ENCODE results near the gene ST3GAL3. TPM values are rescaled to one million over a fixed set of nuclear protein-coding genes. Genes with fewer than 3 reads are reported as not detected.

The ST3GAL3 gene, protein sequence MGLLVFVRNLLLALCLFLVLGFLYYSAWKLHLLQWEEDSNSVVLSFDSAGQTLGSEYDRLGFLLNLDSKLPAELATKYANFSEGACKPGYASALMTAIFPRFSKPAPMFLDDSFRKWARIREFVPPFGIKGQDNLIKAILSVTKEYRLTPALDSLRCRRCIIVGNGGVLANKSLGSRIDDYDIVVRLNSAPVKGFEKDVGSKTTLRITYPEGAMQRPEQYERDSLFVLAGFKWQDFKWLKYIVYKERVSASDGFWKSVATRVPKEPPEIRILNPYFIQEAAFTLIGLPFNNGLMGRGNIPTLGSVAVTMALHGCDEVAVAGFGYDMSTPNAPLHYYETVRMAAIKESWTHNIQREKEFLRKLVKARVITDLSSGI
- 10 to 100 TPM; 21.9 to 23.0 TPM for total RNA-seq
- 10 to 100 TPM in 1 of 3 donors, 1 to 10 TPM in 2; 7.5 to 10.9 (median 9.9) TPM for polyA plus RNA-seq
- 4.3 to 7.9 (median 5.5) reads per million in 6 experiments for total RNA-seq

DNA sequence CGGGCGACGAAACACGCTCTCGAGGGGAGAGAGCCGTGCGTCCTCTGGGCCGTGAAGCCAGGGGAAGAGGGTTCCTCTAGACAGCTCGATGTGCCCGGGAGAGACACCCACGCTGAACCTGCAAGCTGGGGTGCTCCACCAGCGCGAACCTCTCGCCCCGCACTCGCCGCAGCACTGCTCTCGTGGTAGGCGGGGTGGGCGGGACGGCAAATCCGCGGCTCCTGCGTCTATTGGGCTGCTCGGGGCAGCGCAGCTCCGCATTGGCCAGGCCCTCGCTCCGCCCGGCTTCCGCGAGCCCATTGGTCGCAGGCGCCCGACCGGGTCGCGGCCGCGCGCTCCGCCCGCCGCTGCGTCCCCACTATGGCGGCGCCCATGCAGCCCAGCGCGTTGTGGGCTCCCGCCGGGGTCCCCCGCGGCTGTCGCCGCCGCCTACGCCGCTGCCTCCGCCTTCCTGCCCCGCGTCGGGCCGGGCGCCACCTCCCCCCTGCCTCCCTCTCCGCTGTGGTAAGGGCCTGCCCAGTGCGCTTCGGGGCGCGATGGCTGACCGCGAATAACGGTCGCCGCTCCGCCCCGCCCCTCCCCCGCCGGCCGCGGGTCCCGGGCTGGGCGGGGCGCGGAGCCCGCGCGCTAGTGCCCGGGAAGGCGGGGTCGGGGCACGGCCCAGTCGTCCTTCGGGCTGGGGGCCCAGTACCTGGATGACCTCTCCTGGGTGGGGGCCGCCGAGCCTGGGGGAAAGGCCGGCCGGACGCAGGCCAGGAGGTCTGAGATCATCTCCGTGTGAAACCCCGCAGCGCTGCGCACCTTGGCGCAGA is at the start of gene ST3GAL3:
Gene ST3GAL3, plus strand, starts transcription at position 347 of the 812 bp plus-strand sequence. CDS start 28,727 bp downstream, outside the sequence.
- POLR2A ChIA-PET, result interaction anchor here (0.8 to 2.1 kb wide), 6 partner anchors 15 to 924 kb away, joined by 3 to 10 read pairs (median 4); partner anchors contain the start of genes IPO13 and KDM4A
- Mint-ChIP-seq H3K27me3 (no peaks in the 10 kb centered on the region), H3K4me3 (peak within 1 kb of the TSS; percentile 80 to 92 (median 88)), H3K9me3 (no peaks in the 10 kb centered on the region), H3K36me3 (peaks cover 0 to 42% (median 0%) of the 10 kb centered on the region in 3 donors), H3K4me1 (peaks cover 23 to 36% (median 35%) of the 10 kb centered on the region in 4 donors), H3K27ac (peak within 1 kb of the TSS; percentile 55 to 91 (median 84))
- ATAC-seq (peak; percentile 97), DNase-seq (peak; percentile 85 to 93 (median 88))

GRCh38 chr1:43659212-43660166 is 47.8 kb upstream of the ST3GAL3 start:
- Mint-ChIP-seq H3K4me3 (no peak overlapping the region), H3K9me3 (no peaks in the 10 kb centered on the region), H3K36me3 (peaks cover 9 to 98% (median 29%) of the 10 kb centered on the region in 3 donors), H3K27me3 (no peaks in the 10 kb centered on the region), H3K27ac (no peak overlapping the region), H3K4me1 (peaks cover 2 to 18% (median 12%) of the 10 kb centered on the region in 4 donors)
- no peak for DNase-seq
- POLR2A ChIA-PET, result interaction anchor here (1.2 kb wide), 1 partner anchor 9 kb away, joined by 4 read pairs; the partner anchor contains the start of gene KDM4A
- ATAC-seq, result no peak

GRCh38 chr1:43660355-43660754 is 47.0 kb upstream of the ST3GAL3 start:
- H3K27ac Mint-ChIP-seq, result peak overlapping the region in 1 of 10 donors; percentile 59
- peaks cover 9 to 96% (median 30%) of the 10 kb centered on the region in 3 donors for H3K36me3 Mint-ChIP-seq

DNA sequence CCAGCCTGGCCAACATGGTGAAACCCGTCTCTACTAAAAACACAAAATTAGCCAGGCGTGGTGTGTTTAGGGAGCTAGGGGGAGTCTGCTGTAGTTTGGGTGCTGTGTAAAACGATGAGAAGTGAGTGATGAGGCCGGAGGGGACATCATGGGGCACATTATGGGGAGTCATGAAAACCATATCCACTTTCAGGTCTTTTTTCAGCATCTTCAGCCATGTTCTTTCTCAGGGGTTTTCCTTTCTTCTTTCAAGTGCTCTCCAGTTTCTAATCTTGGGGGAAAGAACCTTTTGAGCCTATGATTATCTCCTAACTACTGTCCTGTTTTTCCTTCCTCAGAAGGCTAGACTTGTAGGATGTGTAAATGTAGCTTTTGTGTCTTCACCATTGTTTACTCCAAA is 43.0 kb upstream of the ST3GAL3 start:
- H3K36me3 Mint-ChIP-seq, result peaks cover 9 to 97% (median 46%) of the 10 kb centered on the region in 3 donors
- no peaks in the 10 kb centered on the region for H3K9me3 Mint-ChIP-seq
- H3K4me3 Mint-ChIP-seq, result no peak overlapping the region
- DNase-seq (no peak), ATAC-seq (no peak)
- H3K4me1 Mint-ChIP-seq, result peaks cover 2 to 17% (median 13%) of the 10 kb centered on the region in 4 donors
- POLR2A ChIA-PET, result no interaction called here
- H3K27me3 Mint-ChIP-seq, result no peaks in the 10 kb centered on the region
- H3K27ac Mint-ChIP-seq, result peak overlapping the region in 1 of 10 donors; percentile 55

More at GRCh38 chr1:43660355-43660754, 47.0 kb upstream of the ST3GAL3 start:
- DNase-seq (no peak), ATAC-seq (no peak)
- H3K27me3 Mint-ChIP-seq, result no peaks in the 10 kb centered on the region
- peaks cover 2 to 16% (median 11%) of the 10 kb centered on the region in 4 donors for H3K4me1 Mint-ChIP-seq
- H3K9me3 Mint-ChIP-seq, result no peaks in the 10 kb centered on the region
- H3K4me3 Mint-ChIP-seq, result no peak overlapping the region
- POLR2A ChIA-PET, result no interaction called here

GRCh38 chr1:43666608-43667007 is 40.7 kb upstream of the ST3GAL3 start:
- ATAC-seq (no peak), DNase-seq (no peak)
- Mint-ChIP-seq H3K27ac (no peak overlapping the region), H3K9me3 (no peaks in the 10 kb centered on the region), H3K4me3 (no peak overlapping the region), H3K36me3 (peaks cover 0 to 98% (median 45%) of the 10 kb centered on the region in 3 donors), H3K27me3 (no peaks in the 10 kb centered on the region), H3K4me1 (peaks cover 0 to 13% (median 9%) of the 10 kb centered on the region in 4 donors)
- POLR2A ChIA-PET, result no interaction called here

- ATAC-seq, result no peak
Measured at GRCh38 chr1:43668956-43669355, 38.4 kb upstream of the ST3GAL3 start.

GRCh38 chr1:43669878-43670277 is 37.5 kb upstream of the ST3GAL3 start:
- H3K27me3 Mint-ChIP-seq, result no peaks in the 10 kb centered on the region
- POLR2A ChIA-PET, result interaction anchor here (0.7 kb wide), 1 partner anchor 13 kb away, joined by 6 read pairs; no protein-coding TSS in a partner anchor
- DNase-seq (no peak), ATAC-seq (no peak)
- H3K4me1 Mint-ChIP-seq, result peaks cover 0 to 13% (median 5%) of the 10 kb centered on the region in 4 donors
- H3K27ac Mint-ChIP-seq, result no peak overlapping the region
- H3K4me3 Mint-ChIP-seq, result no peak overlapping the region
- peaks cover 0 to 95% (median 40%) of the 10 kb centered on the region in 3 donors for H3K36me3 Mint-ChIP-seq
- H3K9me3 Mint-ChIP-seq, result no peaks in the 10 kb centered on the region

More at GRCh38 chr1:43668956-43669355, 38.4 kb upstream of the ST3GAL3 start:
- Mint-ChIP-seq H3K27ac (peak overlapping the region in 3 of 10 donors; percentile 18 to 85 (median 30)), H3K4me1 (peaks cover 0 to 15% (median 7%) of the 10 kb centered on the region in 4 donors), H3K4me3 (no peak overlapping the region), H3K36me3 (peaks cover 0 to 98% (median 46%) of the 10 kb centered on the region in 3 donors), H3K9me3 (no peaks in the 10 kb centered on the region), H3K27me3 (no peaks in the 10 kb centered on the region)
- no peak for DNase-seq
- POLR2A ChIA-PET, result no interaction called here

GRCh38 chr1:43671193-43671592 is 36.1 kb upstream of the ST3GAL3 start:
- H3K27ac Mint-ChIP-seq, result peak overlapping the region in 2 of 10 donors; percentile 47 to 73
- POLR2A ChIA-PET, result no interaction called here
- no peak for DNase-seq
- no peak for ATAC-seq
- H3K9me3 Mint-ChIP-seq, result no peaks in the 10 kb centered on the region
- H3K4me3 Mint-ChIP-seq, result no peak overlapping the region
- H3K36me3 Mint-ChIP-seq, result peaks cover 0 to 95% (median 38%) of the 10 kb centered on the region in 3 donors
- no peaks in the 10 kb centered on the region for H3K27me3 Mint-ChIP-seq
- H3K4me1 Mint-ChIP-seq, result peaks cover 2 to 18% (median 8%) of the 10 kb centered on the region in 4 donors

DNA sequence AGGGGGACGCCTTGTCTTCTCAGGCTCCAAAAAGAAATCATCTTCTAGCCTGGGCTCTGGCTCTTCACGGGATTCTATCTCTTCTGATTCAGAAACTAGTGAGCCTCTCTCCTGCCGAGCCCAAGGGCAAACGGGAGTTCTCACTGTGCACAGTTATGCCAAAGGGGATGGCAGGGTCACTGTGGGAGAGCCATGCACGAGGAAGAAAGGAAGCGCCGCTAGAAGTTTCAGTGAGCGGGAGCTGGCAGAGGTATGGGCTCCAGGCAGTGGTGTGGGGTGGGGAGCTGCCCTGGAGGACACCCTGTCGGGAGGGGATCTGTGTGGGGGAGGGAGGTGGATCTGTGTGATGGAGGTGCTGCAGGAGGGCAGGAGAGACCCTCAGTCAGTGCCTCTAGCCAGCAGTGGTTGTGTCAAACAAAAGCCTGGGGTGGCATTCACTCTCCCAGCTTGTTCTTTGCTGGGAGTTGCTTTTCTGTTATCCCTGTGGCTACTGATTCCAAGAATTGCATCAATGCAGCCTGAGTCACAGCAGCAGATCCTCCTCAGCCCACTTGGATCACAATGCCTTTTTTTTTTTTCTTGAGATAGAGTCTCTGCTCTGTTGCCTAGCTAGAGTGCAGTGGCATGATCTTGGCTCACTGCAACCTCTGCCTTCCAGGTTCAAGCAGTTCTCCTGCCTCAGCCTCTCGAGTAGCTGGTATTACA is 35.6 kb upstream of the ST3GAL3 start:
- no peak overlapping the region for H3K4me3 Mint-ChIP-seq
- peaks cover 0 to 89% (median 33%) of the 10 kb centered on the region in 3 donors for H3K36me3 Mint-ChIP-seq

DNA sequence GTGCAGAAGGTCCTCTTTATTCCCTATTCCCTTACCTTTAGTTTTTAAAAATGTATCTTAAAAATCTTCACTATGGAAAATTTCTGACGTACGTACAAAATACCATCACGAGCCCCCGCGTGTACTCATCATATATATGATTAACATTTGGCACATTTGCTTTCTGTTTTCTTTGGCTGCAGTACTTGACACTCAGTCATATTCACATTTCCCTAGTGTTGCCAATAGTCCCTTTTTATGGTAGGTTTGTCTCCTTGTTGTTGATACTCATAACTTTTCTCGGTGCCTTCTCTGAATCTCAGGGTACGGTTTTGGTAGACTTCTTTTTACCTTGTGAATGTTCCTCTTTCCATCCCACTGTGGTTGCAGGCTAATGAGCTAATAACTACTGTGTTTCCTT is 34.1 kb upstream of the ST3GAL3 start:
- Mint-ChIP-seq H3K9me3 (no peaks in the 10 kb centered on the region), H3K27ac (no peak overlapping the region)
- POLR2A ChIA-PET, result no interaction called here

More for the DNA sequence above, 35.6 kb upstream of the ST3GAL3 start:
- Mint-ChIP-seq H3K27me3 (no peaks in the 10 kb centered on the region), H3K4me1 (peaks cover 2 to 18% (median 8%) of the 10 kb centered on the region in 4 donors), H3K9me3 (no peaks in the 10 kb centered on the region), H3K27ac (peak overlapping the region in 2 of 10 donors; percentile 47 to 49)
- ATAC-seq (no peak), DNase-seq (no peak)
- POLR2A ChIA-PET, result no interaction called here

GRCh38 chr1:43678940-43679339 is 28.4 kb upstream of the ST3GAL3 start:
- DNase-seq (no peak), ATAC-seq (no peak)
- Mint-ChIP-seq H3K4me1 (peaks cover 6 to 15% (median 14%) of the 10 kb centered on the region in 4 donors), H3K27ac (peak overlapping the region in 6 of 10 donors; percentile 2 to 77 (median 57)), H3K4me3 (no peak overlapping the region), H3K36me3 (peaks cover 0 to 56% (median 4%) of the 10 kb centered on the region in 3 donors), H3K27me3 (no peaks in the 10 kb centered on the region), H3K9me3 (no peaks in the 10 kb centered on the region)
- POLR2A ChIA-PET, result interaction anchor here (0.7 kb wide), 1 partner anchor 973 kb away, joined by 3 read pairs; no protein-coding TSS in a partner anchor

More for the DNA sequence above, 34.1 kb upstream of the ST3GAL3 start:
- H3K4me1 Mint-ChIP-seq, result peaks cover 4 to 21% (median 13%) of the 10 kb centered on the region in 4 donors
- peaks cover 0 to 88% (median 23%) of the 10 kb centered on the region in 3 donors for H3K36me3 Mint-ChIP-seq
- ATAC-seq, result no peak
- H3K4me3 Mint-ChIP-seq, result no peak overlapping the region
- no peak for DNase-seq
- no peaks in the 10 kb centered on the region for H3K27me3 Mint-ChIP-seq
